HFF-Myc (cell line): ENCODE results near the gene GPATCH2.
"Not testable (repeated sequence)": the region's sequence is repeated elsewhere in the genome, so short reads cannot be mapped to it uniquely, and the experiment has no call there.

Experiments
- DNase-seq: peaks from one replicate; pipeline ENCODE4 v3.0.0-alpha.2; 2011; ENCODE audit warnings: low read depth; ENCODE audit errors: extremely low read depth
- H3K4me3 ChIP-seq: replicated peaks from 2 replicates; pipeline ENCODE4 v1.5.1; 2011; ENCODE audit warnings: low read depth, mild to moderate bottlenecking, control low read depth, low read length
- TF ChIP-seq, protein P1 (sequence below): IDR thresholded peaks from 2 replicates; pipeline ENCODE4 v1.5.1; 2012; ENCODE audit warnings: mild to moderate bottlenecking, low read depth, low read length, control low read depth; ENCODE audit errors: missing control alignments

Gene GPATCH2

DNA sequence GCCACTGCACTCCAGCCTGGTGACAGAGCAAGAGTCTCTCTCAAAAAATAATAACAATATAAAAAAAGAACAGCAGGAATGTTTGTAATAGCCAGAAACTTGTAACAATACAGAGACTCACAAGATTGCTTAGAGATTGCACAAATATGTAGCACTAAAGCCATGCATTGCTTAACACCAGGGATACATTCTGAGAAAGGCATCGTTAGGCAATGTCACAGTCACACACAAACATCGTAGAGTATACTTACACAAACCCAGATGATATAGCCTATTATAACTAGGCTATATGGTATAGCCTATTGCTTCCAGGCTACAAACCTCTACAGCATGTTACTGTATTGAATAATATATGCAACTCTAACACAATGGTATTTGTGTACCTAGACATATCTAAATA is 45.3 kb downstream of the GPATCH2 start:
- H3K4me3 ChIP-seq = no peak overlapping the region
- TF ChIP-seq, protein P1, sequence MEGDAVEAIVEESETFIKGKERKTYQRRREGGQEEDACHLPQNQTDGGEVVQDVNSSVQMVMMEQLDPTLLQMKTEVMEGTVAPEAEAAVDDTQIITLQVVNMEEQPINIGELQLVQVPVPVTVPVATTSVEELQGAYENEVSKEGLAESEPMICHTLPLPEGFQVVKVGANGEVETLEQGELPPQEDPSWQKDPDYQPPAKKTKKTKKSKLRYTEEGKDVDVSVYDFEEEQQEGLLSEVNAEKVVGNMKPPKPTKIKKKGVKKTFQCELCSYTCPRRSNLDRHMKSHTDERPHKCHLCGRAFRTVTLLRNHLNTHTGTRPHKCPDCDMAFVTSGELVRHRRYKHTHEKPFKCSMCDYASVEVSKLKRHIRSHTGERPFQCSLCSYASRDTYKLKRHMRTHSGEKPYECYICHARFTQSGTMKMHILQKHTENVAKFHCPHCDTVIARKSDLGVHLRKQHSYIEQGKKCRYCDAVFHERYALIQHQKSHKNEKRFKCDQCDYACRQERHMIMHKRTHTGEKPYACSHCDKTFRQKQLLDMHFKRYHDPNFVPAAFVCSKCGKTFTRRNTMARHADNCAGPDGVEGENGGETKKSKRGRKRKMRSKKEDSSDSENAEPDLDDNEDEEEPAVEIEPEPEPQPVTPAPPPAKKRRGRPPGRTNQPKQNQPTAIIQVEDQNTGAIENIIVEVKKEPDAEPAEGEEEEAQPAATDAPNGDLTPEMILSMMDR = no peak
- no peak for DNase-seq

GRCh38 chr1:217584286-217584811 is 46.5 kb downstream of the GPATCH2 start:
- DNase-seq = not testable (repeated sequence)

DNA sequence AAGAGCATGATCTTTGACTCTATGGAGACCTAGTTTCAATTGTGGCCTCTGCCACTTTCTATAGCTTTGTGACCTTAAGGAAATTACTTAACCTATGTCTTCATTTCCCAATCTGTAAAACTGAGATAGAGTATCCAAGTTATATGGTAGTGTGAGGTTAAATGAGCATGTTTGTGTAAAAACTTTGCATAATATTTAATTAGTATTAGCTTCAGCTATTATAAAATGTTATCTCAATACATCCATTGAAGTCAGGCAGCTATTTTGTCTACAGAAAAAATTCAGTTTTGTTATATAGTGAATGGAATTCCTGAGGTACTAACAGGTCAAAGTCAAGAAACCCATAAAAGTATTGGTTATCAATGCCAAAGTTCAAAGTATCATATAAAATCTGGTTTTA is 53.6 kb downstream of the GPATCH2 start:
- TF ChIP-seq, protein P1 = no peak
- no peak overlapping the region for H3K4me3 ChIP-seq
- DNase-seq = no peak

More at GRCh38 chr1:217584286-217584811, 46.5 kb downstream of the GPATCH2 start:
- H3K4me3 ChIP-seq = not testable (repeated sequence)

DNA sequence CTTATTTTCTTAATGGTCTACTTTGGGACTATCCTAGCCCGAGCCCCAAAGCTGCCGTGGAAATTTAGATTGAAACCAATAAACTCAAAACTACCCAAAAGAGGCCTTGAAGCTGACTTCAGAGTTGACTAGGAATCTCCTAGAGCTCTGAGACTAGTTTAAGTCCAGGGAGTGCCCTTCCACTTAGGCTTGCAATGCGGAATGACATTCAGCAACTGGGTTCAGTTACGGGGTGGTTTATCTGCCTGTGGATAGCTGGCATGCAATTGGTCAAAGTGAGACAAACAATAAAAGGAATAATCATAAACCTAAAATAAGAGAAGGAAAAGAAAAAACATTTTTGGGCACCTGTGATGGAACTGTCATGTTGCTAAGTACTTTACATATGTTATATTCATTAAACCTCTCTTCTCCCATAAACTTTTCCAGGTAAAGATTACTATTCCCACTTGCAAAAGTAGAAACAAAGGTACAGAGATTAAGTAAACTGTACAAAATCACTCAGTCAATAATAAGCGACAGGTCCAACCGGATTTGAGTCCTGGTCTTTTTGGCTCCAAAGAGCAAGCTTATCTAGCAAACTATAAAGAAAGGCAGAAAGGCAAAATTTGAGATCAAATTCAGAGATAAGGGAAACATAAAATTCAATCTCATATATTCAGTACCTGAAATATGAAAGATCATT is 56.5 kb downstream of the GPATCH2 start:
- TF ChIP-seq, protein P1 = no peak
- no peak for DNase-seq
- H3K4me3 ChIP-seq = no peak overlapping the region

DNA sequence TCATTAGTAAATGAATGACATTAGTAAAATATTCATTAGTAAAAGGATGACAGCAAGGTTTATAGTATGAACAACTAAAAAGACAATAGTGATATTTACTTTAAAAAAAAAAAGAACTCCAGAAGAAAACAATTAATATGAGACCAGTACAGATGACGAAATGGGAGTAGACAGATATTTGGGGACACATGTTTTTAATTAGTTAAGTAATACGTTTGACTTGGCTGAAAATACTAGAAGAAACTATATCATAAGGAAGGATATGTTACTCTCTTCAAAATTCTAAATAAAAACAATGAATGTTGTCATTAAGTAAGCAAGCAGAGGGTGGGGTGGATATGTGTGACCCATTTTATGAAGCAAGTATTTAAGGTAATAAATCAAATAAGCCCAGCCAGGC is 61.9 kb downstream of the GPATCH2 start:
- peak; percentile 15 for DNase-seq
- no peak overlapping the region for H3K4me3 ChIP-seq
- TF ChIP-seq, protein P1 = no peak

DNA sequence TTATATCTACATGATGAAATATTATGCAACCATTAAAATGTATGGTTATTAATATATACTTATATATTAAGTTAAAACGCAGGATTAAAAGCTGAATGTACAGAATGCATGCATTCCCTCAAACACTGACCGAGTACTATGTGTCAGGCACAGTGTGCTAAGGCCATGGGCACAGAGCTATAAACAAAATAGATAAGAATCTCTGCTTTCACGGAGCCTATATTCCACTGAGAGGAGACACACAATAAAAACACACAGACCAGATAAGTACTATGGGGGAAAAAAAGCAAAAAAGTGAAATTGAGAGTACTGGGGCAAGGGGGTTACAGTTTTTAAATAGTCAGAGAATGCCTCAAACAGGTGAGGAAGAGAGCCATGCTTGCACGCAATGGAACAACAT is 62.7 kb downstream of the GPATCH2 start:
- no peak overlapping the region for H3K4me3 ChIP-seq
- DNase-seq = no peak
- TF ChIP-seq, protein P1 = no peak

DNA sequence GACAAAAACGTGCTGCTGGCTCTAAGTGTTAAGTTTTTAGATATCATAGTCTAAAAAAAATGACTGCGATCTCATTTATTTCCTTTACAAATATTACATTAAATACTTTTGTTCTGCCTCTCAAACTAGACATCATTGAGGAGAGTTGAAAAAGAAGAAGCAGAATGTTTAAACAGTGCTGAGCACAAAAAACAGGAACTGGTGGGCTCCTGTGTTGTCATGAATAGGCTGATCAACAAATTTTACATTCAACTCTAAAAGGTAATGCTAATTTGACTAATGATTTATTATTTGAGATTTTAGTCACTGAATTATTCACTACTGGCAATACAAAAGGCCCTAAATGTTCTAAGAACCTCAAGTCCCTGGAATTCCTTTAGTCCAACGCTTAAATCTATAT is 66.1 kb downstream of the GPATCH2 start:
- TF ChIP-seq, protein P1 = no peak
- no peak overlapping the region for H3K4me3 ChIP-seq

More for the DNA sequence above, 66.1 kb downstream of the GPATCH2 start:
- DNase-seq = no peak
